Bronchial smooth muscle cell (primary cell): ENCODE data around the gene GAGE12F. TPM values are rescaled to one million over a fixed set of nuclear protein-coding genes. Genes with fewer than 3 reads are reported as not detected.

Source experiments
- total RNA-seq: library from RNA; depleted of rRNA; stranded (reverse); fragments of >200 nt; gene quantifications from 2 replicates; pipeline ENCODE4 v1.2.1, GENCODE V29; 2014

Gene GAGE12F, protein sequence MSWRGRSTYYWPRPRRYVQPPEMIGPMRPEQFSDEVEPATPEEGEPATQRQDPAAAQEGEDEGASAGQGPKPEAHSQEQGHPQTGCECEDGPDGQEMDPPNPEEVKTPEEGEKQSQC
- not detected in 2 replicates for total RNA-seq

GRCh38 chrX:49560542-49560941, at the start of gene GAGE12F:
TSS of gene GAGE12F (plus strand) at chrX:49560842. CDS start at chrX:49561997, 1,155 bp downstream.

DNA sequence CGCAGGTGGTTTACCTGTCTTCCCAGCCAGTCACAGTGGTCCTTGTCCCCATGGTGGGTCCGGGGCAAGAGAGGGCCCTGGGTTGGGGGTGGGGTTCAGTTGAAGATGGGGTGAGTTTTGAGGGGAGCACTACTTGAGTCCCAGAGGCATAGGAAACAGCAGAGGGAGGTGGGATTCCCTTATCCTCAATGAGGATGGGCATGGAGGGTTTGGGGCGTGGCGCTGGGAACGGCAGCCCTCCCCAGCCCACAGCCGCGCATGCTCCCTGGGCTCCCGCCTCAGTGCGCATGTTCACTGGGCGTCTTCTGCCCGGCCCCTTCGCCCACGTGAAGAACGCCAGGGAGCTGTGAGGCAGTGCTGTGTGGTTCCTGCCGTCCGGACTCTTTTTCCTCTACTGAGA, 28.8 kb upstream of the GAGE12F start, which contains the start of gene GAGE12C:
Gene GAGE12C (plus strand): TSS at position 301 of the 400 bp plus-strand sequence. CDS start 1,155 bp downstream, outside the sequence.

DNA sequence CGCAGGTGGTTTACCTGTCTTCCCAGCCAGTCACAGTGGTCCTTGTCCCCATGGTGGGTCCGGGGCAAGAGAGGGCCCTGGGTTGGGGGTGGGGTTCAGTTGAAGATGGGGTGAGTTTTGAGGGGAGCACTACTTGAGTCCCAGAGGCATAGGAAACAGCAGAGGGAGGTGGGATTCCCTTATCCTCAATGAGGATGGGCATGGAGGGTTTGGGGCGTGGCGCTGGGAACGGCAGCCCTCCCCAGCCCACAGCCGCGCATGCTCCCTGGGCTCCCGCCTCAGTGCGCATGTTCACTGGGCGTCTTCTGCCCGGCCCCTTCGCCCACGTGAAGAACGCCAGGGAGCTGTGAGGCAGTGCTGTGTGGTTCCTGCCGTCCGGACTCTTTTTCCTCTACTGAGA, 19.2 kb upstream of the GAGE12F start, which contains the start of gene GAGE12D:
Gene GAGE12D (plus strand): TSS at position 301 of the 400 bp plus-strand sequence. CDS start 1,155 bp downstream, outside the sequence.

GRCh38 chrX:49550989-49551388, 9.7 kb upstream of the GAGE12F start, which contains the start of gene GAGE12E:
TSS of gene GAGE12E (plus strand) at chrX:49551289. CDS start at chrX:49552444, 1,155 bp downstream.

DNA sequence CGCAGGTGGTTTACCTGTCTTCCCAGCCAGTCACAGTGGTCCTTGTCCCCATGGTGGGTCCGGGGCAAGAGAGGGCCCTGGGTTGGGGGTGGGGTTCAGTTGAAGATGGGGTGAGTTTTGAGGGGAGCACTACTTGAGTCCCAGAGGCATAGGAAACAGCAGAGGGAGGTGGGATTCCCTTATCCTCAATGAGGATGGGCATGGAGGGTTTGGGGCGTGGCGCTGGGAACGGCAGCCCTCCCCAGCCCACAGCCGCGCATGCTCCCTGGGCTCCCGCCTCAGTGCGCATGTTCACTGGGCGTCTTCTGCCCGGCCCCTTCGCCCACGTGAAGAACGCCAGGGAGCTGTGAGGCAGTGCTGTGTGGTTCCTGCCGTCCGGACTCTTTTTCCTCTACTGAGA, 9.5 kb downstream of the GAGE12F start, which contains the start of gene GAGE12G:
Gene GAGE12G (plus strand): TSS at position 301 of the 400 bp plus-strand sequence. CDS start 1,155 bp downstream, outside the sequence.

GRCh38 chrX:49579649-49580048, 19.0 kb downstream of the GAGE12F start, which contains the start of gene GAGE12H:
TSS of gene GAGE12H (plus strand) at chrX:49579949. CDS start at chrX:49581104, 1,155 bp downstream.

GRCh38 chrX:49589196-49589595, 28.6 kb downstream of the GAGE12F start, which contains the start of gene GAGE2A:
TSS of gene GAGE2A (plus strand) at chrX:49589496. CDS start at chrX:49590651, 1,155 bp downstream.

DNA sequence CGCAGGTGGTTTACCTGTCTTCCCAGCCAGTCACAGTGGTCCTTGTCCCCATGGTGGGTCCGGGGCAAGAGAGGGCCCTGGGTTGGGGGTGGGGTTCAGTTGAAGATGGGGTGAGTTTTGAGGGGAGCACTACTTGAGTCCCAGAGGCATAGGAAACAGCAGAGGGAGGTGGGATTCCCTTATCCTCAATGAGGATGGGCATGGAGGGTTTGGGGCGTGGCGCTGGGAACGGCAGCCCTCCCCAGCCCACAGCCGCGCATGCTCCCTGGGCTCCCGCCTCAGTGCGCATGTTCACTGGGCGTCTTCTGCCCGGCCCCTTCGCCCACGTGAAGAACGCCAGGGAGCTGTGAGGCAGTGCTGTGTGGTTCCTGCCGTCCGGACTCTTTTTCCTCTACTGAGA, 38.1 kb downstream of the GAGE12F start, which contains the start of gene GAGE1:
Gene GAGE1 (plus strand): TSS at position 301 of the 400 bp plus-strand sequence. CDS start 1,155 bp downstream, outside the sequence.

Other genes starting within 250 kb of the GAGE12F start
- not detected in 2 replicates for gene GAGE12J, start 238.8 kb upstream of the GAGE12F start, total RNA-seq
- not detected in 2 replicates for gene GAGE13, start 229.3 kb upstream of the GAGE12F start, total RNA-seq
- gene GAGE12C, start 28.7 kb upstream of the GAGE12F start, total RNA-seq, result not detected in 2 replicates
- gene GAGE12D, start 19.1 kb upstream of the GAGE12F start, total RNA-seq, result not detected in 2 replicates
- not detected in 2 replicates for gene GAGE12E, start 9.6 kb upstream of the GAGE12F start, total RNA-seq
- not detected in 2 replicates for gene GAGE12G, start 9.6 kb downstream of the GAGE12F start, total RNA-seq
- not detected in 2 replicates for gene GAGE12H, start 19.1 kb downstream of the GAGE12F start, total RNA-seq
- gene GAGE2A, start 28.7 kb downstream of the GAGE12F start, total RNA-seq, result not detected in 2 replicates
- not detected in 2 replicates for gene GAGE1, start 38.2 kb downstream of the GAGE12F start, total RNA-seq
- gene PAGE1, start 135.1 kb downstream of the GAGE12F start, total RNA-seq, result not detected in 2 replicates